ENCODE data around the gene NUDT22.

NUDT22 gene

GRCh38 chr11:64275841-64276240 is 49.8 kb downstream of the NUDT22 start:
- no peak for DNase-seq
- Histone ChIP-seq H3K27me3 (replicated peaks; ENCODE audit: control insufficient read depth, insufficient read depth, low read length, poor library complexity, severe bottlenecking) (no peaks in the 10 kb centered on the region), H3K9me3 (ENCODE audit: control insufficient read depth, low read length) (no peaks in the 10 kb centered on the region), H3K36me3 (ENCODE audit: control insufficient read depth, insufficient read depth, low read length) (peaks cover 4% of the 10 kb centered on the region), H3K4me3 (ENCODE audit: insufficient read depth, low read depth, low read length, poor library complexity, severe bottlenecking) (no peak overlapping the region), H3K27ac (ENCODE audit: insufficient read depth, low read length, poor library complexity, severe bottlenecking) (no peak overlapping the region), H3K4me1 (ENCODE audit: control insufficient read depth, insufficient read depth, low read length, poor library complexity, severe bottlenecking) (peaks cover 5% of the 10 kb centered on the region)

GRCh38 chr11:64276653-64277431 is 50.8 kb downstream of the NUDT22 start:
- H3K27ac ChIP-seq (ENCODE audit: insufficient read depth, low read length, poor library complexity, severe bottlenecking): no peak overlapping the region
- peaks cover under 1% of the 10 kb centered on the region for H3K4me1 ChIP-seq (ENCODE audit: control insufficient read depth, insufficient read depth, low read length, poor library complexity, severe bottlenecking)

GRCh38 chr11:64278576-64279190 is 52.6 kb downstream of the NUDT22 start:
- no peak overlapping the region for H3K27ac ChIP-seq (ENCODE audit: insufficient read depth, low read length, poor library complexity, severe bottlenecking)
- H3K27me3 ChIP-seq (replicated peaks; ENCODE audit: control insufficient read depth, insufficient read depth, low read length, poor library complexity, severe bottlenecking): no peaks in the 10 kb centered on the region
- peaks cover 10% of the 10 kb centered on the region for H3K36me3 ChIP-seq (ENCODE audit: control insufficient read depth, insufficient read depth, low read length)
- H3K4me1 ChIP-seq (ENCODE audit: control insufficient read depth, insufficient read depth, low read length, poor library complexity, severe bottlenecking): peaks cover under 1% of the 10 kb centered on the region
- H3K9me3 ChIP-seq (ENCODE audit: control insufficient read depth, low read length): no peaks in the 10 kb centered on the region
- H3K4me3 ChIP-seq (ENCODE audit: insufficient read depth, low read depth, low read length, poor library complexity, severe bottlenecking): no peak overlapping the region
- no peak for DNase-seq

More at GRCh38 chr11:64276653-64277431, 50.8 kb downstream of the NUDT22 start:
- Histone ChIP-seq H3K4me3 (ENCODE audit: insufficient read depth, low read depth, low read length, poor library complexity, severe bottlenecking) (no peak overlapping the region), H3K36me3 (ENCODE audit: control insufficient read depth, insufficient read depth, low read length) (peaks cover 4% of the 10 kb centered on the region), H3K9me3 (ENCODE audit: control insufficient read depth, low read length) (no peaks in the 10 kb centered on the region), H3K27me3 (replicated peaks; ENCODE audit: control insufficient read depth, insufficient read depth, low read length, poor library complexity, severe bottlenecking) (no peaks in the 10 kb centered on the region)
- no peak for DNase-seq

Data from effector memory CD4-positive, alpha-beta T cell (primary cell).